ENCODE results near the gene LIMA1.

DNA sequence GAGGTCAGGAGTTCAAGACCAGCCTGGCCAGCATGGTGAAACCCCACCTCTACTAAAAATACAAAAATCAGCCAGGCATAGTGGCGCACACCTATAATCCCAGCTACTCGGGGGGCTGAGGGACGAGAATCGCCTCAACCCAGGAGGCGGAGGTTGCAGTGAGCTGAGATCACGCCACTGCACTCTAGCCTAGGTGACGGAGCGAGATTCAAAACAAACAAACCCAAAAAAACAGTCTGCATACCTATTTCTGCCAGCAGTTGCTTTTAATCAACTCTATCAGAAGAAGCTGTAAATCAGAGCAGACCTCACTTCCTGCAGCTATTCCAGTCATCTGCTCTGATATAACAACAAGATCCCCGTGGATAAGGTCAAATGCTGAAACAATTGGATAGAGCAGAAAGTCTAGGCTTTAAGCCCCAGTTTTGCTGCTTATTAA, 50.5 kb downstream of the LIMA1 start:
- TF ChIP-seq, protein P1, sequence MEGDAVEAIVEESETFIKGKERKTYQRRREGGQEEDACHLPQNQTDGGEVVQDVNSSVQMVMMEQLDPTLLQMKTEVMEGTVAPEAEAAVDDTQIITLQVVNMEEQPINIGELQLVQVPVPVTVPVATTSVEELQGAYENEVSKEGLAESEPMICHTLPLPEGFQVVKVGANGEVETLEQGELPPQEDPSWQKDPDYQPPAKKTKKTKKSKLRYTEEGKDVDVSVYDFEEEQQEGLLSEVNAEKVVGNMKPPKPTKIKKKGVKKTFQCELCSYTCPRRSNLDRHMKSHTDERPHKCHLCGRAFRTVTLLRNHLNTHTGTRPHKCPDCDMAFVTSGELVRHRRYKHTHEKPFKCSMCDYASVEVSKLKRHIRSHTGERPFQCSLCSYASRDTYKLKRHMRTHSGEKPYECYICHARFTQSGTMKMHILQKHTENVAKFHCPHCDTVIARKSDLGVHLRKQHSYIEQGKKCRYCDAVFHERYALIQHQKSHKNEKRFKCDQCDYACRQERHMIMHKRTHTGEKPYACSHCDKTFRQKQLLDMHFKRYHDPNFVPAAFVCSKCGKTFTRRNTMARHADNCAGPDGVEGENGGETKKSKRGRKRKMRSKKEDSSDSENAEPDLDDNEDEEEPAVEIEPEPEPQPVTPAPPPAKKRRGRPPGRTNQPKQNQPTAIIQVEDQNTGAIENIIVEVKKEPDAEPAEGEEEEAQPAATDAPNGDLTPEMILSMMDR (IDR thresholded peaks at IDR 0.05), result no peak
- TF ChIP-seq EZH2 (IDR thresholded peaks at IDR 0.05; ENCODE audit: borderline replicate concordance, insufficient read depth, low read depth, low read length, poor library complexity, severe bottlenecking), result no peak
